ENCODE data around the gene CADPS. TPM values are rescaled to one million over a fixed set of nuclear protein-coding genes. Genes with fewer than 3 reads are reported as not detected.

Gene CADPS
- total RNA-seq, 1 donor from 2014 or later: not detected

GRCh38 chr3:62824965-62825592 lies 50.1 kb downstream of the CADPS start:
- Histone ChIP-seq H3K27ac (no peak overlapping the region), H3K9me3 (no peaks in the 10 kb centered on the region), H3K36me3 (no peaks in the 10 kb centered on the region), H3K4me1 (no peaks in the 10 kb centered on the region), H3K4me3 (no peak overlapping the region), H3K27me3 (no peaks in the 10 kb centered on the region)
- TF ChIP-seq CTCF (IDR thresholded peaks at IDR 0.05): no peak
- DNase-seq (ENCODE audit: low spot score in 2 of 2): no peak
- intact Hi-C loops (cut with DNase I): no loop called here

GRCh38 chr3:62823461-62824050 lies 51.7 kb downstream of the CADPS start:
- no peaks in the 10 kb centered on the region for H3K9me3 ChIP-seq
- no peaks in the 10 kb centered on the region for H3K27me3 ChIP-seq
- intact Hi-C loops (cut with DNase I): no loop called here
- DNase-seq (ENCODE audit: low spot score in 2 of 2): no peak
- no peak for TF ChIP-seq CTCF (IDR thresholded peaks at IDR 0.05)
- H3K27ac ChIP-seq: no peak overlapping the region
- H3K4me1 ChIP-seq: no peaks in the 10 kb centered on the region
- H3K4me3 ChIP-seq: no peak overlapping the region
- no peaks in the 10 kb centered on the region for H3K36me3 ChIP-seq

GRCh38 chr3:62822905-62823304 lies 52.3 kb downstream of the CADPS start:
- Histone ChIP-seq H3K27ac (no peak overlapping the region), H3K9me3 (no peaks in the 10 kb centered on the region), H3K4me1 (no peaks in the 10 kb centered on the region), H3K4me3 (no peak overlapping the region), H3K36me3 (no peaks in the 10 kb centered on the region), H3K27me3 (no peaks in the 10 kb centered on the region)
- intact Hi-C loops (cut with DNase I): no loop called here
- no peak for DNase-seq (ENCODE audit: low spot score in 2 of 2)
- TF ChIP-seq CTCF (IDR thresholded peaks at IDR 0.05): no peak

GRCh38 chr3:62818347-62818746 lies 56.9 kb downstream of the CADPS start:
- no peak for DNase-seq (ENCODE audit: low spot score in 2 of 2)
- Histone ChIP-seq H3K27me3 (no peaks in the 10 kb centered on the region), H3K9me3 (no peaks in the 10 kb centered on the region), H3K4me3 (no peak overlapping the region), H3K4me1 (no peaks in the 10 kb centered on the region), H3K27ac (no peak overlapping the region), H3K36me3 (no peaks in the 10 kb centered on the region)
- TF ChIP-seq CTCF (IDR thresholded peaks at IDR 0.05): no peak
- intact Hi-C loops (cut with DNase I): no loop called here

GRCh38 chr3:62817678-62818077 lies 57.5 kb downstream of the CADPS start:
- Histone ChIP-seq H3K4me1 (no peaks in the 10 kb centered on the region), H3K27ac (no peak overlapping the region), H3K9me3 (no peaks in the 10 kb centered on the region), H3K36me3 (no peaks in the 10 kb centered on the region), H3K27me3 (no peaks in the 10 kb centered on the region), H3K4me3 (no peak overlapping the region)
- TF ChIP-seq CTCF (IDR thresholded peaks at IDR 0.05): no peak
- no peak for DNase-seq (ENCODE audit: low spot score in 2 of 2)
- intact Hi-C loops (cut with DNase I): no loop called here
